NCI-H2196 treated with DMSO at 0.1 percent for 48 hours (cell line): Measurements from ENCODE around the gene HELZ.
"Not testable (repeated sequence)": the region's sequence is repeated elsewhere in the genome, so short reads cannot be mapped to it uniquely, and the experiment has no call there.

Experiments used
- DNase-seq: peaks from one replicate; lab custom pipeline; 2025; ENCODE audit not compliant: unreplicated experiment; lab: John Stamatoyannopoulos, UW

HELZ gene

GRCh38 chr17:67245073-67245693 lies at the start of gene HELZ:
Gene HELZ, minus strand, starts transcription at chr17:67245196. Its CDS starts 26,392 bp downstream, at chr17:67218804.
- DNase-seq: peak; percentile 71

- DNase-seq: no peak
Measured at GRCh38 chr17:67293251-67294203, 48.5 kb upstream of the HELZ start.

GRCh38 chr17:67290711-67291291 lies 45.8 kb upstream of the HELZ start:
- DNase-seq: no peak

DNA sequence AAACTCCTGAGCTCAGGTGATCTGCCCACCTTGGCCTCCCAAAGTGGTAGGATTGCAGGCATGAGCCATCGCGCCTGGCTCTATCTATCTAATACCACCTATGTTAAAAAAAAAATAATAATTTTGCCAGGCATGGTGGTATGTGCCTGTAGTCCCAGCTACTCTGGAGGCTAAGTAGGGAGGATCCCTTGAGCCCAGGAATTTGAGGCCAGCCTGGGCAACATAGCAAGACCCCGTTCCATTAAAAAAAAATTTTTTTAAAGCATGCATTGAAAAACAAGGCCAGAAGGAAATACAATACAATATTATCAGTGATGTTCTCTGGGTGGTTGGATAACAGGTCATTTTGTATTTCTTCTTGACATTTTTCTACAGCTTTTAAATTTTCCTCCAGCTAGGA lies 45.2 kb upstream of the HELZ start:
- no peak for DNase-seq

DNA sequence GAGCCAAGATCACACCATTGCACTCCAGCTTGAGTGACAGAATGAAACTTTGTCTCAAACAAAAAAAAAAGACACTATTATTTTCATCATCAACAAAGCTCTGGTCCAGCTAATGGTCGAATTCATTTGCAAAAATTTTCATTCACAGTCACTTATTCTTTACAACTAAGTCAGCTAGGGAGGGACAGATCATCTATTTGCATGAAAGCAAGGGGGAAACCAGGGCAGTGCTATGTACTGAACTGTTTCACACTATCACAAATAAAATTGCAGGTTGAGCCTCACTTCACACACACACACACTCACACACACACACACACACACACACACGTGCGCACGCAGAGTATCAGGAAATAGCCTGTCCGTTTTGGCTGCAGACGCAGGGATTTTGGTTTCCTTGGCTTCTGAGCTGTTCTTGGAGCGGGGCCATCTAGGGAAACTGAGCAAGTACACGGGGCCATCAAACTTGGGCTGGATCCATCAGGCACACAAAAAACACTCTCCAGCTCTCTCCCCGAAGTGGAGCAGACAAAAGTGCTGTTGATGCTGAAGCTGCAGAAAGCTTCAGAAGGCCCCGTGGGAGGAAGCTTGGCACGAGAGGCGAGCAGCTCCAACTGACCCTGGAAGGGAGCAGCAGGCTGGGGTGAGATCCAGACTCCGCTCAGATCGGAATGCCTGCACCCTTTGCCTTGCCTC lies 44.3 kb upstream of the HELZ start:
- DNase-seq: peak; percentile 66

GRCh38 chr17:67286826-67287225 lies 41.8 kb upstream of the HELZ start:
- not testable (repeated sequence) for DNase-seq

DNA sequence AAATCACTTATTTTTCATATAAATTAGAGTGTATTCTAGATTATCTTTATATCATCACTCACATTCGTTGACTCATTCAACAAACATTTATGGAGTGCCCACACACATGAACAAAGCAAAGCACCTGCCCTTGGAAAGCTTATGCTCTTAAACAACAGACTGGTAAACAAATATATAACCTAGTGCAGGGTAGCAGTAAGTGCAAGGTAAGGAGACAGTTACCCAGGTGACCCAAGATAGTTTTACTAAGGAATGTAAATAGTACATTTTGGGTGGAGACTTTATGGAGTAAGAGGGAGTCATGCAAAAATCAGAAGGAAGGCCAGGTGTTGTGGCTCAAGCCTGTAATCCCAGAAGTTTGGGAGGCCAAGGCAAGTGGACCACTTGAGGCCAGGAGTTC lies 40.4 kb upstream of the HELZ start:
- DNase-seq: no peak

- no peak for DNase-seq
Measured at GRCh38 chr17:67283731-67284516, 38.9 kb upstream of the HELZ start.

DNA sequence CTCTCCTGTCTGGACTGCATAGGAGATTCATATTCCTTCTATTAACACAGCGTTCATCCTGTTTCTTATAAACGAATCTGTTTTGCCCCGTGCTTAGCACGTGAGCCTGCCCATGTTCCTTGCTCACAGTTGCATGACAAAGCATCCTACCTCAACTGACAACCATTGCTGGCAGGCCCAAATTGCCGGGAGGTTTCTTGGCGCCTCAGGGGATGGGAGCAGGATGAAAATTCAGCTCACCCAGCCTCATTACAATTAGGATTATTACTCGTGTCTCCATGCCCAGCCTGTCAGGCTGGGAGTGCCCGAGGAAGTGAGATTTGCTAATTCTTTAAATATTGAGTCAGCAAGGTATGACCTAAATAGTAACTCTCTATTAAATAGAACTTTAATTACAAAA lies 36.7 kb upstream of the HELZ start:
- DNase-seq: no peak

DNA sequence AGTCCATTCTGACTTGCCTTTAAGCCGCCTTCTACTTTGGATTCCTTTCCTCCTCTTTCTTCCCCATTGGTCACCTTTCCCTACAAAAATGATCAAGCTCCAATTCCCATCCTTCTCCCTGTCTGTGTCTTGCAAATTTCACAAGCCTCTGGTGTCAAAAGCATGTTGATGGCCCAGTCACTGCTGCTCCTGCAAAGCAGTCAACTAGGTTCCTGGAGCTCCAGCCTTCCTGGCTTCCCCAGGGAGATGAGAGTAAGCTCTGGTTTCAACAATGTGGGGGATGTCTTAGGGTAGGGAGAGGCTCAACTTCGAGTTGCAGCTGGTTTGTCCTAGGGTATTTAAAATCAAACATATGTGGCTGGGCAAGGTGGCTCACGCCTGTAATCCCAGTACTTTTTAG lies 36.1 kb upstream of the HELZ start:
- DNase-seq: no peak

DNA sequence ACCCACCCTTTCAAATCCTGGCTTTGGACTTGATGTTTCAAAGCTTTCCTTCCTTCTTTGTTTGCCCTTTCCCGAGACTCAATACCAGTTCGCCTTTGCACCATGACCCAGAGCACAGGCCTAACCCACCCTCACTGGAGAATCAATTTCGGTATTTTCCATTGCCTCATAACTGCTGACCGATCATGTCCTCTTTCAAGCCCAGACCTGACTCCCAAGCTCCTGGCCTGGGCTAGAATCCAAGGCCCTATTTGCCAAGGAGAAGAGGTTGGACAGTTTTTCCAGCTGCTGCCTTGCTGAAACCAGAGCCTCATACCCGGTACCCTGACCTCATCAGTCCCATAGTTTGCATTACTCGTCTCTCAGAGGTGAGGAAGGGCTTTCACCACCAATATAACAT lies 35.3 kb upstream of the HELZ start:
- DNase-seq: peak; percentile 94

DNA sequence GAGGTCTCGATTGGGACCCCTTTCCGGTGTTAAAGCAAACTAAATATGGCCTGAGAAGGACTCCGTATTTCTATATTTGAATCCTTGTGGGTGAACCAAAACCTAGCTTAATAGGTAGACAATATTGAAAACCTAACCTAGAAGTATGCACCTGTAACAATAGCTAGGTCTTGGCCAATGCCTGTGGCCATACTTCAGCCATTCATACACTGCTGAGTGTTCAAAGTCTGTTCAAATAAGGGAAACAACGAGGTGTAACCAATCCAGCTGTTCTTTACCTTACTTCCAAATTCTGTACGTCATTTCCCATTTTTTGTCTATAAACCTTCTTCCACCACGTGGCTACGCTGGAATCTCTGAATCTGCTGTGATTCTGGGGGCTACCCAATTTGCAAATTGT lies 34.1 kb upstream of the HELZ start:
- no peak for DNase-seq

DNA sequence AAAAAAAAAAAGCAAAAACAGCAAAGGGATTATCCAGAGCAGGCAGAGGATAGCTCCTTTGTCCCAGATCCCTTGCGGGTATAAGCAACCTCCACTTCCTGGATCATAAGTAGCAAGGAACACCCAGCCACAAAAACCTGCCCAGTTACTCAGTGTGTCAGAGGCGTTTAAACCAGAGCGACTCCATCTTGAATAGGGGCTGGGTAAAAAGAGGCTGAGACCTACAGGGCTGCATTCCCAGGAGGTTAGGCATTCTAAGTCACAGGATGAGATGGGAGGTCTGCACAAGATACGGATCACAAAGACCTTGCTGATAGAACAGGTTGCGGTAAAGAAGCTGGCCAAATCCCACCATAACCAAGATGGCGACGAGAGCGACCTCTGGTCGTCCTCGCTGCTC lies 33.4 kb upstream of the HELZ start:
- no peak for DNase-seq

DNA sequence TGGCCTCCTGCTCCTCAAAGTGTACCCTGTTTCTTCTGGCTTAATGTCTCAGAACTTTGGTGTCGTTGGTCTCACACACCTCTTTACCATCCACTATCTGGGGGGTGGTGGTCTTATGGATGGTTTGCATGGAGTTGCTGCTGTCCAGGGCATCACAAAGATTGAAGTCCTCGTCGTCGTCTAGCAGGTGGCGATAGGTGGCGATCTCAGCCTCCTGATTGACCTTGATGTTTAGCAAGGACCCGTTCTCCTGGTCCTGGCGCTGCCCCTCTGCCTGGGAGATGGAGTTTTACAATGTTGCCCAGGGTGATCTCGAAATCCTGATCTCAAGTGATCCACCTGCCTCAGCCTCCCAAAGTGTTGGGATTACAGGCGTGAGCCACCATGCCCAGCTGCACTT lies 31.1 kb upstream of the HELZ start:
- no peak for DNase-seq

GRCh38 chr17:67274466-67274865 lies 29.5 kb upstream of the HELZ start:
- DNase-seq: no peak

- no peak for DNase-seq
Measured at GRCh38 chr17:67273900-67274299, 28.9 kb upstream of the HELZ start.

GRCh38 chr17:67272312-67273047 lies 27.5 kb upstream of the HELZ start:
- no peak for DNase-seq

- not testable (repeated sequence) for DNase-seq
Measured at GRCh38 chr17:67271187-67271586, 26.2 kb upstream of the HELZ start.

- no peak for DNase-seq
Measured at GRCh38 chr17:67270416-67270815, 25.4 kb upstream of the HELZ start.

GRCh38 chr17:67266496-67266895 lies 21.5 kb upstream of the HELZ start:
- DNase-seq: no peak
